Endothelial cell of umbilical vein (primary cell): ENCODE data around the gene CD226.

ENCODE experiments used
- EZH2 ChIP-seq: IDR thresholded peaks from 2 replicates; pipeline ENCODE4 v1.6.1; 2012; ENCODE audit warnings: borderline replicate concordance, low read depth, mild to moderate bottlenecking, moderate library complexity, low read length, inconsistent platforms; ENCODE audit not compliant: severe bottlenecking
- FOS ChIP-seq: IDR thresholded peaks from 2 replicates; pipeline ENCODE4 v1.6.1; 2011; ENCODE audit warnings: mild to moderate bottlenecking, low read length, moderate library complexity, borderline replicate concordance; ENCODE audit not compliant: insufficient read depth
- MYC ChIP-seq: IDR thresholded peaks from one replicate; pipeline ENCODE4 v1.6.1; 2011; ENCODE audit warnings: mild to moderate bottlenecking, low read depth, low read length
- POLR2AphosphoS5 ChIP-seq: IDR thresholded peaks from 2 replicates; pipeline ENCODE4 v1.6.1; 2012; ENCODE audit warnings: low read depth, mild to moderate bottlenecking, control low read depth, low read length, moderate library complexity; ENCODE audit not compliant: insufficient read depth
- TF ChIP-seq, protein P1 (sequence below), 2 donors: IDR thresholded peaks; 1 replicate in 1 of 2; 2 replicates in 1 of 2; pipeline ENCODE4 v1.5.1; 2011; ENCODE audit warnings: low read length in 2 of 2, mild to moderate bottlenecking in 2 of 2, moderate library complexity in 2 of 2, control low read depth in 1 of 2, inconsistent platforms in 1 of 2, low read depth in 1 of 2; ENCODE audit not compliant: insufficient read depth in 1 of 2; ENCODE audit errors: extremely low read depth in 1 of 2

DNA sequence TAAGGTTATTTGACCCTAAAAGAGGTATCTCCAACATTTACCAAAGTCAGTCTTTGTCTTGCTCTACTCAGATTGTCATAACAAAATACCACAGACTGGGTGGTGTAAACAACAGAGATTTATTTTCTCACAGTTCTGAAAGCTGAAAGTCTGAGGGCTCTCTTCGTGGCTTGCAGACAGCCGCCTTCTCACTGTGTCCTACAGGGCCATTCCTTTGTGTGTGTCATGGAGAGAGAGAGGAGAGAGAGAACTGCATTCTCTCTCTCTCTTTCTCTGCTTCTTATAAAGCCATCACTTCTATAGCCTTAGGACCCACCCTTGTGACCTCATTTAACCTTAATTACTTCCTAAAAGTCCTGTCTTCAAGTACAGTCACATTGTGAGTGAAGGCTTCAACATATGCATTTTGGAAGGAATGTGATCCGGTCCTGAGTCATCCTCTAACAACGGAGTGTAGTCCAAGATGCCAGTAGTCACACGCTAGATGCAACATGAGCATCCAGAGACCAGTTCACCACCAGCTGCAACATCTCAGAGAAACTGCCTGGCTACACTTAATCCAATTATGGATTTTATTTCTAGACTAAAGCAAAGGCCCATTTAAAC, 130.2 kb downstream of the CD226 start:
- TF ChIP-seq, protein P1, sequence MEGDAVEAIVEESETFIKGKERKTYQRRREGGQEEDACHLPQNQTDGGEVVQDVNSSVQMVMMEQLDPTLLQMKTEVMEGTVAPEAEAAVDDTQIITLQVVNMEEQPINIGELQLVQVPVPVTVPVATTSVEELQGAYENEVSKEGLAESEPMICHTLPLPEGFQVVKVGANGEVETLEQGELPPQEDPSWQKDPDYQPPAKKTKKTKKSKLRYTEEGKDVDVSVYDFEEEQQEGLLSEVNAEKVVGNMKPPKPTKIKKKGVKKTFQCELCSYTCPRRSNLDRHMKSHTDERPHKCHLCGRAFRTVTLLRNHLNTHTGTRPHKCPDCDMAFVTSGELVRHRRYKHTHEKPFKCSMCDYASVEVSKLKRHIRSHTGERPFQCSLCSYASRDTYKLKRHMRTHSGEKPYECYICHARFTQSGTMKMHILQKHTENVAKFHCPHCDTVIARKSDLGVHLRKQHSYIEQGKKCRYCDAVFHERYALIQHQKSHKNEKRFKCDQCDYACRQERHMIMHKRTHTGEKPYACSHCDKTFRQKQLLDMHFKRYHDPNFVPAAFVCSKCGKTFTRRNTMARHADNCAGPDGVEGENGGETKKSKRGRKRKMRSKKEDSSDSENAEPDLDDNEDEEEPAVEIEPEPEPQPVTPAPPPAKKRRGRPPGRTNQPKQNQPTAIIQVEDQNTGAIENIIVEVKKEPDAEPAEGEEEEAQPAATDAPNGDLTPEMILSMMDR (IDR thresholded peaks at IDR 0.05; ENCODE audit: extremely low read depth in 1 of 2, insufficient read depth in 1 of 2, low read depth in 1 of 2, low read length in 2 of 2): no peak
- no peak for TF ChIP-seq FOS
- TF ChIP-seq POLR2AphosphoS5: no peak
- no peak for TF ChIP-seq EZH2
- TF ChIP-seq MYC: no peak
